SK-N-SH (cell line): ENCODE results near the gene PDGFA. TPM values are rescaled to one million over a fixed set of nuclear protein-coding genes. Genes with fewer than 3 reads are reported as not detected.

Experiments used
- CTCF ChIA-PET: fragments of 300-600, 350-600 bp; formaldehyde crosslinking; extraction: SDS; loops from one replicate; lab custom pipeline; 2021; lab: Yijun Ruan, JAX
- POLR2A ChIA-PET: fragments of 350-600 bp; sonication (Branson Sonifier 250); formaldehyde crosslinking; extraction: SDS; loops from one replicate; lab custom pipeline; 2020; ENCODE audit warnings: antibody characterized with exemption, inconsistent platforms; lab: Yijun Ruan, JAX
- DNase-seq: peaks from one replicate; pipeline ENCODE4 v3.0.0; 2012
- H2AFZ ChIP-seq: fragments of 200-600 bp; sonication (generic); 2 replicates; pipeline ENCODE4 v1.8.1; 2016; ENCODE audit warnings: antibody characterized with exemption, mild to moderate bottlenecking, low read depth
- H3F3A ChIP-seq: fragments of 200-600 bp; sonication (generic); replicated peaks from 2 replicates; pipeline ENCODE3; 2016; ENCODE audit warnings: antibody characterized with exemption, mild to moderate bottlenecking; ENCODE audit not compliant: insufficient read depth
- H3K27ac ChIP-seq, 2 experiments: fragments of 200-500 bp in 1 of 2; fragments of 200-600 bp in 1 of 2; sonication (Bioruptor generic) in 1 of 2; sonication (generic), shearing (Covaris generic) in 1 of 2; 2 replicates each; pipeline versions ENCODE4 v1.5.1 to v1.6.1; 2014 to 2016; ENCODE audit warnings: low read depth in 2 of 2, inconsistent platforms in 1 of 2, low read length in 1 of 2, mild to moderate bottlenecking in 1 of 2, mixed read lengths in 1 of 2
- H3K27me3 ChIP-seq: fragments of 200-600 bp; sonication (generic), shearing (Covaris generic); 2 replicates; pipeline ENCODE4 v1.6.1; 2016; ENCODE audit warnings: mixed run types; ENCODE audit not compliant: insufficient read depth
- H3K36me3 ChIP-seq, 2 experiments: fragments of 200-500 bp in 1 of 2; fragments of 200-600 bp in 1 of 2; sonication (Bioruptor generic) in 1 of 2; sonication (generic) in 1 of 2; replicated peaks in 1 of 2; 2 replicates each; pipeline versions ENCODE3 to v1.5.1; 2014 to 2016; ENCODE audit warnings: low read length in 1 of 2, mild to moderate bottlenecking in 1 of 2; ENCODE audit not compliant: insufficient read depth in 2 of 2, control insufficient read depth in 1 of 2
- H3K4me1 ChIP-seq, 2 experiments: fragments of 200-500 bp in 1 of 2; fragments of 200-600 bp in 1 of 2; sonication (Bioruptor generic) in 1 of 2; sonication (generic), shearing (Covaris generic) in 1 of 2; 2 replicates each; pipeline versions ENCODE4 v1.5.1 to v1.6.1; 2014 to 2016; ENCODE audit warnings: low read depth in 1 of 2, low read length in 1 of 2, mixed run types in 1 of 2; ENCODE audit not compliant: insufficient read depth in 2 of 2, control insufficient read depth in 1 of 2
- H3K4me2 ChIP-seq: fragments of 200-600 bp; sonication (generic), shearing (Covaris generic); 2 replicates; pipeline ENCODE4 v1.6.1; 2017; ENCODE audit warnings: mixed run types
- H3K4me3 ChIP-seq, 2 experiments: fragments of 200-500 bp in 1 of 2; fragments of 200-600 bp in 1 of 2; sonication (Bioruptor generic) in 1 of 2; sonication (generic), shearing (Covaris generic) in 1 of 2; 2 replicates each; pipeline versions ENCODE4 v1.5.1 to v1.8.1; 2014 to 2016; ENCODE audit warnings: low read depth in 2 of 2, inconsistent platforms in 1 of 2, low read length in 1 of 2, mild to moderate bottlenecking in 1 of 2, mixed read lengths in 1 of 2, moderate library complexity in 1 of 2
- H3K79me2 ChIP-seq: fragments of 200-600 bp; sonication (generic); 2 replicates; pipeline ENCODE4 v1.8.1; 2017; ENCODE audit warnings: mild to moderate bottlenecking; ENCODE audit not compliant: insufficient read depth
- H3K9ac ChIP-seq: fragments of 200-600 bp; sonication (generic); 2 replicates; pipeline ENCODE4 v1.6.1; 2017; ENCODE audit warnings: mixed run types
- H3K9me2 ChIP-seq: fragments of 200-600 bp; sonication (generic); 2 replicates; pipeline ENCODE4 v1.6.1; 2017; ENCODE audit warnings: mixed run types
- H3K9me3 ChIP-seq: fragments of 200-600 bp; sonication (generic); 2 replicates; pipeline ENCODE4 v1.6.1; 2017; ENCODE audit warnings: mixed run types, mild to moderate bottlenecking, moderate library complexity
- H4K20me1 ChIP-seq: fragments of 200-600 bp; sonication (generic); 2 replicates; pipeline ENCODE4 v1.6.1; 2017; ENCODE audit warnings: mild to moderate bottlenecking, mixed run types; ENCODE audit not compliant: insufficient read depth
- CHD2 ChIP-seq: fragments of 150-350 bp; IDR thresholded peaks from 2 replicates; pipeline ENCODE4 v1.6.1; 2018; ENCODE audit warnings: low read length; ENCODE audit not compliant: partially characterized antibody
- ELF1 ChIP-seq: IDR thresholded peaks from 2 replicates; pipeline ENCODE4 v1.4.0; 2012
- EP300 ChIP-seq, 2 experiments: IDR thresholded peaks; 2 replicates each; pipeline versions ENCODE4 v1.4.0 to v1.6.1; 2012; ENCODE audit warnings: borderline replicate concordance in 1 of 2, low read depth in 1 of 2, low read length in 1 of 2
- EZH2phosphoT487 ChIP-seq: fragments of 200-600 bp; sonication (generic); IDR thresholded peaks from 2 replicates; pipeline ENCODE4 v1.6.1; 2017; ENCODE audit warnings: low read depth, mixed run types, mild to moderate bottlenecking, antibody characterized with exemption, moderate library complexity, borderline replicate concordance
- FOXJ3 ChIP-seq: sonication (generic); formaldehyde crosslinking; IDR thresholded peaks from 2 replicates; pipeline ENCODE4 v1.5.1; 2020; ENCODE audit warnings: mild to moderate bottlenecking, missing genetic modification reagents
- GABPA ChIP-seq: IDR thresholded peaks from 2 replicates; pipeline ENCODE4 v1.4.0; 2012; ENCODE audit warnings: low read depth, mild to moderate bottlenecking
- GATA2 ChIP-seq: sonication (generic); formaldehyde crosslinking; IDR thresholded peaks from 2 replicates; pipeline ENCODE4 v1.5.0; 2020; ENCODE audit warnings: mild to moderate bottlenecking, missing genetic modification reagents
- MEF2A ChIP-seq: IDR thresholded peaks from 2 replicates; pipeline ENCODE4 v1.4.0; 2012; ENCODE audit warnings: low read depth, borderline replicate concordance
- MXI1 ChIP-seq: IDR thresholded peaks from 2 replicates; pipeline ENCODE4 v1.6.1; 2012; ENCODE audit warnings: mild to moderate bottlenecking, low read depth, low read length, improper control_type of control experiment
- NFIC ChIP-seq: IDR thresholded peaks from 2 replicates; pipeline ENCODE4 v1.4.0; 2012; ENCODE audit warnings: borderline replicate concordance
- RCOR1 ChIP-seq: fragments of 150-350 bp; IDR thresholded peaks from 2 replicates; pipeline ENCODE4 v1.6.1; 2017; ENCODE audit warnings: antibody characterized with exemption, low read length
- RXRA ChIP-seq: IDR thresholded peaks from 2 replicates; pipeline ENCODE4 v1.4.0; 2012; ENCODE audit warnings: low read depth, mild to moderate bottlenecking, borderline replicate concordance
- SMC3 ChIP-seq: IDR thresholded peaks from 2 replicates; pipeline ENCODE4 v1.6.1; 2012; ENCODE audit warnings: low read depth, low read length, improper control_type of control experiment
- TEAD4 ChIP-seq: IDR thresholded peaks from 2 replicates; pipeline ENCODE4 v1.4.0; 2012; ENCODE audit warnings: mild to moderate bottlenecking, borderline replicate concordance; ENCODE audit not compliant: insufficient read depth
- WGBS: methylation state at CpG from one replicate; pipeline ENCODE4 v1.1.6; 2017; ENCODE audit warnings: low lambda C conversion rate; 5-methylcytosine and 5-hydroxymethylcytosine counted together
- polyA plus RNA-seq, 3 experiments: library from polyadenylated mRNA; depleted of rRNA; stranded (reverse); fragments of >200 nt; gene quantifications; 2 replicates each; pipeline ENCODE4 v1.2.3, GENCODE V29; 2012
- TF ChIP-seq, protein P1 (sequence below): IDR thresholded peaks from 2 replicates; pipeline ENCODE4 v1.6.1; 2012; ENCODE audit warnings: mild to moderate bottlenecking, low read depth, low read length, moderate library complexity
- TF ChIP-seq, protein P2 (sequence below): IDR thresholded peaks from 2 replicates; pipeline ENCODE4 v1.4.0; 2012; ENCODE audit warnings: low read depth, borderline replicate concordance
- TF ChIP-seq, protein P3 (sequence below): IDR thresholded peaks from 2 replicates; pipeline ENCODE4; 2012
- TF ChIP-seq, protein P4 (sequence below): IDR thresholded peaks from 2 replicates; pipeline ENCODE4 v1.4.0; 2012; ENCODE audit warnings: low read depth, borderline replicate concordance

PDGFA gene
- polyA plus RNA-seq, 1 of the 3 experiments (the other 2 are of a cell fraction) = 18.9 TPM

DNA sequence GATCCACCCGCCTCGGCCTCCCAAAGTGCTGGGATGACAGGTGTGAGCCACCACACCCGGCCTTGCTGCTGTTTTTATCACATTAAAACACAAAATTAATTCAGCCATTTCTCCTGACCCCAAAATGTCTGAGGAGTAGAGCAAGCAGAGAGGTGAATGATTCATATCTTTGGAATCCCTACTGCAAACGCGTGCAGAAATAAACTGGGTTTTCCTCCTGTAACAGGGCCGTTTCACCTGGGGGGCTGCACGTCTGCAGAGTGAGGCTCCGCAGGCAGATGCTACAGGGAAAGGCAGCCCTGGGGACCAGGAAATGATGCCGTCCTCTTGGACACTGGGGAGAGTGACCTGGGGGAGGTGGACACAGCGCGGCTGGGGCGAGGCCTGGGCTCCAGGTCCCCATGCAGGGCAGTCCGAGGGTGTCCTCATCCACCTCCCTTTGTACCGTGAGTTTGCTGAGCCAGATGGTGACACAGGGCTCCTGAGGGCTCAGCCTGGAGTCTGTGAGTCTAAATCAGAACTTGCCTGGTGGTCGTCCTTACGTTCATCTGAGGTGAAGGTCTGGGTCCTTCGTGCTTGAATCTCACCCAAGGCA is 41.9 kb downstream of the PDGFA start:
- CTCF ChIA-PET = no interaction called here
- WGBS = 64% methylated on average over 14 of the region's 17 CpGs
- TF ChIP-seq MXI1 (no peak), RXRA (no peak), GABPA (no peak), CHD2 (no peak), TEAD4 (no peak), MEF2A (no peak), RCOR1 (no peak), EZH2phosphoT487 (no peak), GATA2 (no peak), FOXJ3 (no peak), SMC3 (no peak), NFIC (no peak), EP300 (IDR thresholded peaks at IDR 0.05; ENCODE audit: borderline replicate concordance in 1 of 2, low read depth in 1 of 2, low read length in 1 of 2) (no peak), ELF1 (no peak)
- TF ChIP-seq, protein P1, sequence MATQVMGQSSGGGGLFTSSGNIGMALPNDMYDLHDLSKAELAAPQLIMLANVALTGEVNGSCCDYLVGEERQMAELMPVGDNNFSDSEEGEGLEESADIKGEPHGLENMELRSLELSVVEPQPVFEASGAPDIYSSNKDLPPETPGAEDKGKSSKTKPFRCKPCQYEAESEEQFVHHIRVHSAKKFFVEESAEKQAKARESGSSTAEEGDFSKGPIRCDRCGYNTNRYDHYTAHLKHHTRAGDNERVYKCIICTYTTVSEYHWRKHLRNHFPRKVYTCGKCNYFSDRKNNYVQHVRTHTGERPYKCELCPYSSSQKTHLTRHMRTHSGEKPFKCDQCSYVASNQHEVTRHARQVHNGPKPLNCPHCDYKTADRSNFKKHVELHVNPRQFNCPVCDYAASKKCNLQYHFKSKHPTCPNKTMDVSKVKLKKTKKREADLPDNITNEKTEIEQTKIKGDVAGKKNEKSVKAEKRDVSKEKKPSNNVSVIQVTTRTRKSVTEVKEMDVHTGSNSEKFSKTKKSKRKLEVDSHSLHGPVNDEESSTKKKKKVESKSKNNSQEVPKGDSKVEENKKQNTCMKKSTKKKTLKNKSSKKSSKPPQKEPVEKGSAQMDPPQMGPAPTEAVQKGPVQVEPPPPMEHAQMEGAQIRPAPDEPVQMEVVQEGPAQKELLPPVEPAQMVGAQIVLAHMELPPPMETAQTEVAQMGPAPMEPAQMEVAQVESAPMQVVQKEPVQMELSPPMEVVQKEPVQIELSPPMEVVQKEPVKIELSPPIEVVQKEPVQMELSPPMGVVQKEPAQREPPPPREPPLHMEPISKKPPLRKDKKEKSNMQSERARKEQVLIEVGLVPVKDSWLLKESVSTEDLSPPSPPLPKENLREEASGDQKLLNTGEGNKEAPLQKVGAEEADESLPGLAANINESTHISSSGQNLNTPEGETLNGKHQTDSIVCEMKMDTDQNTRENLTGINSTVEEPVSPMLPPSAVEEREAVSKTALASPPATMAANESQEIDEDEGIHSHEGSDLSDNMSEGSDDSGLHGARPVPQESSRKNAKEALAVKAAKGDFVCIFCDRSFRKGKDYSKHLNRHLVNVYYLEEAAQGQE = no peak
- TF ChIP-seq, protein P2, sequence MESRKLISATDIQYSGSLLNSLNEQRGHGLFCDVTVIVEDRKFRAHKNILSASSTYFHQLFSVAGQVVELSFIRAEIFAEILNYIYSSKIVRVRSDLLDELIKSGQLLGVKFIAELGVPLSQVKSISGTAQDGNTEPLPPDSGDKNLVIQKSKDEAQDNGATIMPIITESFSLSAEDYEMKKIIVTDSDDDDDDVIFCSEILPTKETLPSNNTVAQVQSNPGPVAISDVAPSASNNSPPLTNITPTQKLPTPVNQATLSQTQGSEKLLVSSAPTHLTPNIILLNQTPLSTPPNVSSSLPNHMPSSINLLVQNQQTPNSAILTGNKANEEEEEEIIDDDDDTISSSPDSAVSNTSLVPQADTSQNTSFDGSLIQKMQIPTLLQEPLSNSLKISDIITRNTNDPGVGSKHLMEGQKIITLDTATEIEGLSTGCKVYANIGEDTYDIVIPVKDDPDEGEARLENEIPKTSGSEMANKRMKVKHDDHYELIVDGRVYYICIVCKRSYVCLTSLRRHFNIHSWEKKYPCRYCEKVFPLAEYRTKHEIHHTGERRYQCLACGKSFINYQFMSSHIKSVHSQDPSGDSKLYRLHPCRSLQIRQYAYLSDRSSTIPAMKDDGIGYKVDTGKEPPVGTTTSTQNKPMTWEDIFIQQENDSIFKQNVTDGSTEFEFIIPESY = no peak
- TF ChIP-seq, protein P3, sequence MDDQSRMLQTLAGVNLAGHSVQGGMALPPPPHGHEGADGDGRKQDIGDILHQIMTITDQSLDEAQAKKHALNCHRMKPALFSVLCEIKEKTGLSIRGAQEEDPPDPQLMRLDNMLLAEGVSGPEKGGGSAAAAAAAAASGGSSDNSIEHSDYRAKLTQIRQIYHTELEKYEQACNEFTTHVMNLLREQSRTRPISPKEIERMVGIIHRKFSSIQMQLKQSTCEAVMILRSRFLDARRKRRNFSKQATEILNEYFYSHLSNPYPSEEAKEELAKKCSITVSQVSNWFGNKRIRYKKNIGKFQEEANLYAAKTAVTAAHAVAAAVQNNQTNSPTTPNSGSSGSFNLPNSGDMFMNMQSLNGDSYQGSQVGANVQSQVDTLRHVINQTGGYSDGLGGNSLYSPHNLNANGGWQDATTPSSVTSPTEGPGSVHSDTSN = no peak
- TF ChIP-seq, protein P4, sequence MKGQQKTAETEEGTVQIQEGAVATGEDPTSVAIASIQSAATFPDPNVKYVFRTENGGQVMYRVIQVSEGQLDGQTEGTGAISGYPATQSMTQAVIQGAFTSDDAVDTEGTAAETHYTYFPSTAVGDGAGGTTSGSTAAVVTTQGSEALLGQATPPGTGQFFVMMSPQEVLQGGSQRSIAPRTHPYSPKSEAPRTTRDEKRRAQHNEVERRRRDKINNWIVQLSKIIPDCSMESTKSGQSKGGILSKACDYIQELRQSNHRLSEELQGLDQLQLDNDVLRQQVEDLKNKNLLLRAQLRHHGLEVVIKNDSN = no peak
- Histone ChIP-seq H2AFZ (no peak overlapping the region), H3K9me3 (0 out of 2 replicates have a peak, but pooled peaks cover 4% of the 10 kb centered on the region), H3K4me2 (no peak overlapping the region), H4K20me1 (no peaks in the 10 kb centered on the region), H3F3A (no peaks in the 10 kb centered on the region), H3K27me3 (no peaks in the 10 kb centered on the region), H3K4me3 (no peak overlapping the region), H3K9ac (no peak overlapping the region), H3K36me3 (no peaks in the 10 kb centered on the region), H3K4me1 (peaks cover 0 to 9% of the 10 kb centered on the region in 2 experiments; a peak in 1 of 4 replicates), H3K9me2 (no peaks in the 10 kb centered on the region), H3K27ac (no peak overlapping the region), H3K79me2 (no peaks in the 10 kb centered on the region)
- POLR2A ChIA-PET = no interaction called here
- no peak for DNase-seq
